Gastrocnemius medialis (tissue), 4 donors: ENCODE data around the gene ATXN1. TPM values are rescaled to one million over a fixed set of nuclear protein-coding genes. Genes with fewer than 3 reads are reported as not detected.

Source experiments
- ATAC-seq, 2 donors: fragments of 150-250 bp; one replicate each; pipeline ENCODE4 v1.9.1; 2016
- DNase-seq, 2 donors: peaks; one replicate each; pipeline ENCODE4 v3.0.0-alpha.2; 2019
- H3K27ac ChIP-seq, 4 donors: fragments of 200-600 bp; sonication (generic); 1 replicate in 1 of 4; 2 replicates in 3 of 4; pipeline ENCODE4 v1.5.1; 2016 to 2018; ENCODE audit warnings: mild to moderate bottlenecking in 2 of 4, moderate library complexity in 1 of 4
- H3K27me3 ChIP-seq, 3 donors: fragments of 200-600 bp; sonication (generic) in 2 of 3; 1 replicate in 1 of 3; 2 replicates in 2 of 3; pipeline versions ENCODE4 v1.5.1 to v1.6.0; 2016 to 2019; ENCODE audit warnings: mild to moderate bottlenecking in 1 of 3, moderate library complexity in 1 of 3
- H3K36me3 ChIP-seq, 2 donors: fragments of 200-600 bp; sonication (generic) in 1 of 2; one replicate each; pipeline ENCODE4 v1.5.1; 2017 to 2018
- H3K4me1 ChIP-seq, 2 donors: fragments of 200-600 bp; sonication (generic) in 1 of 2; one replicate each; pipeline ENCODE4 v1.5.1; 2016 to 2017; ENCODE audit warnings: mild to moderate bottlenecking in 2 of 2
- H3K4me3 ChIP-seq, 4 donors: fragments of 200-600 bp; sonication (generic) in 3 of 4; 1 replicate in 1 of 4; 2 replicates in 3 of 4; pipeline ENCODE4 v1.5.1; 2016 to 2019; ENCODE audit warnings: mild to moderate bottlenecking in 2 of 4
- H3K9me3 ChIP-seq, 3 donors: fragments of 200-600 bp; sonication (generic) in 2 of 3; 1 replicate in 1 of 3; 2 replicates in 2 of 3; pipeline ENCODE4 v1.5.1; 2016 to 2019
- CTCF ChIP-seq, 5 experiments: fragments of 450-650 bp in 3 of 5; fragments of 200-600 bp in 2 of 5; sonication (generic) in 2 of 5; IDR thresholded peaks in 4 of 5; conservative IDR thresholded peaks in 1 of 5; 1 replicate in 4 of 5; 2 replicates in 1 of 5; pipeline ENCODE4 v1.5.1; 2016 to 2019; ENCODE audit warnings: antibody characterized with exemption in 5 of 5, mild to moderate bottlenecking in 3 of 5, moderate library complexity in 3 of 5
- POLR2A ChIP-seq, 2 donors: fragments of 450-650 bp; IDR thresholded peaks; one replicate each; pipeline ENCODE4 v1.6.1; 2017; ENCODE audit warnings: antibody characterized with exemption in 2 of 2, mild to moderate bottlenecking in 2 of 2, moderate library complexity in 2 of 2
- in situ Hi-C, 4 donors: fragments of 200-750 bp; cut with MboI; loops; one replicate each; pipeline versions ENCODE4 v1.15.0 to v1.8.0; 2017; ENCODE audit warnings: low sequenced_read_pairs in 4 of 4
- intact Hi-C: fragments of 100-400 bp; cut with DNase I; formaldehyde crosslinking; loops from one replicate; pipeline ENCODE4 v1.15.1; 2023; ENCODE audit warnings: low total_unique reads
- total RNA-seq, 4 donors: library from RNA; depleted of rRNA; stranded (reverse); fragments of >200 nt; gene quantifications; one replicate each; pipeline versions ENCODE4 v1.1.0 to v1.2.3, GENCODE V29; 2016

The ATXN1 gene
- total RNA-seq, 4 donors from 2014 or later = 21.8 to 42.9 (median 33.1) TPM

- TF ChIP-seq CTCF (IDR thresholded peaks at IDR 0.05 in 4 of 5, conservative IDR thresholded peaks at IDR 0.05 in 1 of 5) (no peak), POLR2A (IDR thresholded peaks at IDR 0.05) (no peak)
- no peaks in the 10 kb centered on the region for H3K9me3 ChIP-seq
- ATAC-seq = no peak
- intact Hi-C loops = no loop called here
- H3K27ac ChIP-seq = no peak overlapping the region
- no peak overlapping the region for H3K4me3 ChIP-seq
- no peaks in the 10 kb centered on the region for H3K36me3 ChIP-seq
- H3K27me3 ChIP-seq = no peaks in the 10 kb centered on the region
- no peak for DNase-seq
- H3K4me1 ChIP-seq = no peaks in the 10 kb centered on the region
- in situ Hi-C loops = no loop called here
Measured at GRCh38 chr6:16595514-16596120, 165.6 kb downstream of the ATXN1 start.

- Histone ChIP-seq H3K9me3 (no peaks in the 10 kb centered on the region), H3K27me3 (no peaks in the 10 kb centered on the region), H3K4me1 (no peaks in the 10 kb centered on the region), H3K27ac (no peak overlapping the region), H3K36me3 (no peaks in the 10 kb centered on the region), H3K4me3 (no peak overlapping the region)
- TF ChIP-seq POLR2A (IDR thresholded peaks at IDR 0.05) (no peak), CTCF (IDR thresholded peaks at IDR 0.05 in 4 of 5, conservative IDR thresholded peaks at IDR 0.05 in 1 of 5) (no peak)
- intact Hi-C loops (no loop called here), in situ Hi-C loops (no loop called here)
- ATAC-seq = no peak
- no peak for DNase-seq
Measured at GRCh38 chr6:16594849-16595248, 166.4 kb downstream of the ATXN1 start.

- in situ Hi-C loops (no loop called here), intact Hi-C loops (no loop called here)
- Histone ChIP-seq H3K4me1 (no peaks in the 10 kb centered on the region), H3K9me3 (no peaks in the 10 kb centered on the region), H3K27me3 (no peaks in the 10 kb centered on the region), H3K36me3 (no peaks in the 10 kb centered on the region), H3K4me3 (no peak overlapping the region), H3K27ac (no peak overlapping the region)
- ATAC-seq = no peak
- TF ChIP-seq CTCF (IDR thresholded peaks at IDR 0.05 in 4 of 5, conservative IDR thresholded peaks at IDR 0.05 in 1 of 5) (no peak), POLR2A (IDR thresholded peaks at IDR 0.05) (no peak)
- no peak for DNase-seq
Measured at GRCh38 chr6:16592223-16592911, 168.9 kb downstream of the ATXN1 start.

GRCh38 chr6:16591396-16592222, 169.7 kb downstream of the ATXN1 start:
- Histone ChIP-seq H3K9me3 (no peaks in the 10 kb centered on the region), H3K27me3 (no peaks in the 10 kb centered on the region), H3K36me3 (no peaks in the 10 kb centered on the region), H3K4me3 (no peak overlapping the region), H3K27ac (no peak overlapping the region), H3K4me1 (no peaks in the 10 kb centered on the region)
- intact Hi-C loops (no loop called here), in situ Hi-C loops (no loop called here)
- DNase-seq (no peak), ATAC-seq (no peak)
- TF ChIP-seq CTCF (IDR thresholded peaks at IDR 0.05 in 4 of 5, conservative IDR thresholded peaks at IDR 0.05 in 1 of 5) (no peak), POLR2A (IDR thresholded peaks at IDR 0.05) (no peak)
